ENCODE measurements around the gene OR10AD1.

GRCh38 chr12:48203192-48203591 is at the start of gene OR10AD1:
- no peak for TF ChIP-seq EZH2 (IDR thresholded peaks at IDR 0.05; ENCODE audit: low read length, missing control alignments)
- TF ChIP-seq CTCF (conservative IDR thresholded peaks at IDR 0.05 in 1 of 2, IDR thresholded peaks at IDR 0.05 in 1 of 2; ENCODE audit: low read depth in 1 of 2, low read length in 2 of 2) = no peak

All from fibroblast of lung (primary cell).